Keratinocyte (primary cell): ENCODE results near the gene CNTNAP2. TPM values are rescaled to one million over a fixed set of nuclear protein-coding genes. Genes with fewer than 3 reads are reported as not detected.

Experiments
- DNase-seq: peaks from one replicate; pipeline ENCODE4 v3.0.0-alpha.2; 2011; ENCODE audit warnings: low read depth, missing footprints, low spot score
- FAIRE-seq: peaks from 2 replicates; lab custom pipeline; 2011; peaks lifted over from hg19 to GRCh38; lab: Jason Lieb, UNC
- H2AFZ ChIP-seq: 2 replicates; pipeline ENCODE4 v1.6.0; 2012; ENCODE audit warnings: low read length, control low read depth, inconsistent platforms; ENCODE audit not compliant: control insufficient read depth
- H3K27ac ChIP-seq: 2 replicates; pipeline ENCODE4 v1.5.1; 2011; ENCODE audit warnings: low read length; ENCODE audit not compliant: control insufficient read depth, insufficient read depth
- H3K27me3 ChIP-seq: 3 replicates; pipeline ENCODE4 v1.6.0; 2011; ENCODE audit warnings: low read length; ENCODE audit not compliant: control insufficient read depth, insufficient read depth; ENCODE audit errors: extremely low read depth
- H3K36me3 ChIP-seq, 2 experiments: 2 replicates in 1 of 2; 3 replicates in 1 of 2; pipeline ENCODE4 v1.5.1; 2011; ENCODE audit warnings: low read length in 2 of 2, mild to moderate bottlenecking in 1 of 2; ENCODE audit not compliant: control insufficient read depth in 2 of 2, insufficient read depth in 2 of 2; ENCODE audit errors: extremely low read depth in 1 of 2
- H3K4me1 ChIP-seq: 3 replicates; pipeline ENCODE4 v1.5.1; 2011; ENCODE audit warnings: low read length; ENCODE audit not compliant: control insufficient read depth, insufficient read depth; ENCODE audit errors: extremely low read depth
- H3K4me2 ChIP-seq: 3 replicates; pipeline ENCODE4 v1.6.0; 2011; ENCODE audit warnings: low read depth, low read length; ENCODE audit not compliant: control insufficient read depth, insufficient read depth; ENCODE audit errors: extremely low read depth
- H3K4me3 ChIP-seq, 3 experiments: fragments of 200-600 bp in 1 of 3; sonication (generic) in 1 of 3; 2 replicates in 2 of 3; 3 replicates in 1 of 3; pipeline ENCODE4 v1.5.1; 2011 to 2016; ENCODE audit warnings: low read length in 3 of 3, mild to moderate bottlenecking in 3 of 3, control low read depth in 2 of 3, inconsistent platforms in 1 of 3, low read depth in 1 of 3, mixed read lengths in 1 of 3, mixed run types in 1 of 3, moderate library complexity in 1 of 3; ENCODE audit not compliant: control insufficient read depth in 2 of 3, insufficient read depth in 2 of 3; ENCODE audit errors: extremely low read depth in 1 of 3
- H3K79me2 ChIP-seq: 2 replicates; pipeline ENCODE4 v1.6.0; 2012; ENCODE audit warnings: low read length; ENCODE audit not compliant: control insufficient read depth, insufficient read depth
- H3K9ac ChIP-seq: 3 replicates; pipeline ENCODE4 v1.6.0; 2011; ENCODE audit warnings: low read length; ENCODE audit not compliant: control insufficient read depth, insufficient read depth; ENCODE audit errors: extremely low read depth
- H3K9me1 ChIP-seq: 3 replicates; pipeline ENCODE4 v1.6.0; 2011; ENCODE audit warnings: low read length; ENCODE audit not compliant: control insufficient read depth, insufficient read depth; ENCODE audit errors: extremely low read depth
- H3K9me3 ChIP-seq: 2 replicates; pipeline ENCODE4 v1.5.1; 2012; ENCODE audit warnings: low read depth, low read length; ENCODE audit not compliant: control insufficient read depth
- H4K20me1 ChIP-seq: 3 replicates; pipeline ENCODE4 v1.6.0; 2011; ENCODE audit warnings: low read length; ENCODE audit not compliant: control insufficient read depth, insufficient read depth; ENCODE audit errors: extremely low read depth
- CTCF ChIP-seq, 3 experiments: IDR thresholded peaks in 1 of 3; conservative IDR thresholded peaks in 1 of 3; optimal IDR thresholded peaks in 1 of 3; 2 replicates in 2 of 3; 3 replicates in 1 of 3; pipeline versions ENCODE3 to v1.5.1; 2011; ENCODE audit warnings: low read length in 3 of 3, mild to moderate bottlenecking in 3 of 3, moderate library complexity in 2 of 3, control low read depth in 1 of 3, inconsistent platforms in 1 of 3; ENCODE audit not compliant: insufficient read depth in 2 of 3; ENCODE audit errors: extremely low read depth in 1 of 3
- EZH2 ChIP-seq: IDR thresholded peaks from one replicate; pipeline ENCODE4 v1.6.1; 2012; ENCODE audit warnings: inconsistent platforms, mild to moderate bottlenecking, low read length, moderate library complexity
- dilution Hi-C: fragments of 300-500 bp; cut with MboI; formaldehyde crosslinking; loops from one replicate; pipeline ENCODE4 v1.7.0; 2020; ENCODE audit warnings: low sequenced_read_pairs; ENCODE audit not compliant: extremely low pct_ligation_motif_present
- polyA plus RNA-seq, 5 experiments: library from polyadenylated mRNA; depleted of rRNA in 3 of 5; stranded (reverse) in 3 of 5; stranded (forward) in 1 of 5; unstranded in 1 of 5; fragments of >200 nt; gene quantifications; 1 replicate in 1 of 5; 2 replicates in 3 of 5; 3 replicates in 1 of 5; pipeline versions ENCODE4 v1.2.1 to v1.2.3, GENCODE V29; 2011 to 2012; ENCODE audit warnings: missing spikeins in 2 of 5, low read depth in 1 of 5, low replicate concordance in 1 of 5

The CNTNAP2 gene
- polyA plus RNA-seq, 1 donor (not counting 4 experiments of a cell fraction or from before 2014, with no cell fraction given): 1.4 TPM

GRCh38 chr7:146424084-146424483 lies 307.5 kb downstream of the CNTNAP2 start:
- Histone ChIP-seq H3K9ac (no peak overlapping the region), H3K36me3 (no peaks in the 10 kb centered on the region), H4K20me1 (no peaks in the 10 kb centered on the region), H3K9me3 (no peaks in the 10 kb centered on the region), H3K27me3 (no peaks in the 10 kb centered on the region), H3K9me1 (no peaks in the 10 kb centered on the region), H3K4me2 (no peak overlapping the region), H3K27ac (no peak overlapping the region), H3K4me3 (no peak overlapping the region), H3K79me2 (no peaks in the 10 kb centered on the region), H2AFZ (no peak overlapping the region), H3K4me1 (no peaks in the 10 kb centered on the region)
- dilution Hi-C loops: no loop called here
- FAIRE-seq (no peak), DNase-seq (no peak)
- TF ChIP-seq CTCF (optimal IDR thresholded peaks at IDR 0.05 in 1 of 3, IDR thresholded peaks at IDR 0.05 in 1 of 3, conservative IDR thresholded peaks at IDR 0.05 in 1 of 3; ENCODE audit: extremely low read depth in 1 of 3, insufficient read depth in 2 of 3, low read length in 3 of 3) (no peak), EZH2 (no peak)

DNA sequence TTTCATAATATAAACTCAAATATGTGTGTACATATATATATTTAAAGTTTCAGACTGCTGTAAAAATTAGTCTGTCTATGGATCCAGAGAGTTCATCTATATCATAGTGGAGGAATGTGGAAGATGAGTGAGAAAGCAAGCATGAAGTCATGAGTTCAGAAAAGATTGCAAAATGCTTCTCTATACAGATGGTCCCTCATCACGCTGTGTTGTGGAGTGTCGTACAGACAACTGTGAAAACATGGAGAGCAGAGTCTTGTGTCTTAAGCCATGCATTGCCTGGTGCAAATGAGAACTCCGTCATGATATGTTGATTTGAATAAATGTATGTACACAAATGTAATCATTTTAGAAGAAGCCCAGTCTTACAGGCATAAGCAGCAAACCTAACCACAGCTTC lies 316.9 kb downstream of the CNTNAP2 start:
- H3K79me2 ChIP-seq: no peaks in the 10 kb centered on the region
- no peak for FAIRE-seq
- H3K9me1 ChIP-seq: no peaks in the 10 kb centered on the region
- no peak overlapping the region for H2AFZ ChIP-seq
- no peaks in the 10 kb centered on the region for H3K9me3 ChIP-seq
- DNase-seq: no peak
- H3K4me3 ChIP-seq: no peak overlapping the region
- no peak overlapping the region for H3K9ac ChIP-seq
- TF ChIP-seq CTCF (optimal IDR thresholded peaks at IDR 0.05 in 1 of 3, IDR thresholded peaks at IDR 0.05 in 1 of 3, conservative IDR thresholded peaks at IDR 0.05 in 1 of 3; ENCODE audit: extremely low read depth in 1 of 3, insufficient read depth in 2 of 3, low read length in 3 of 3) (no peak), EZH2 (no peak)
- no peaks in the 10 kb centered on the region for H3K4me1 ChIP-seq
- H4K20me1 ChIP-seq: no peaks in the 10 kb centered on the region
- no peaks in the 10 kb centered on the region for H3K27me3 ChIP-seq
- no peaks in the 10 kb centered on the region for H3K36me3 ChIP-seq
- dilution Hi-C loops: no loop called here
- no peak overlapping the region for H3K27ac ChIP-seq
- H3K4me2 ChIP-seq: no peak overlapping the region
